ENCODE results near the gene NFIA.

NFIA gene

GRCh38 chr1:61379693-61380092, 297.3 kb downstream of the NFIA start:
- no peak for TF ChIP-seq CTCF (IDR thresholded peaks at IDR 0.05; ENCODE audit: low read depth, low read length)
- DNase-seq (ENCODE audit: low read depth, low spot score) = no peak
- in situ Hi-C loops (cut with HindIII; ENCODE audit: low sequenced_read_pairs) = no loop called here
- H3K4me3 ChIP-seq (ENCODE audit: low read depth, low read length) = no peak overlapping the region

- TF ChIP-seq CTCF (IDR thresholded peaks at IDR 0.05; ENCODE audit: low read depth, low read length) = no peak
- H3K4me3 ChIP-seq (ENCODE audit: low read depth, low read length) = no peak overlapping the region
- in situ Hi-C loops (cut with HindIII; ENCODE audit: low sequenced_read_pairs) = no loop called here
- DNase-seq (ENCODE audit: low read depth, low spot score) = no peak
Observed at GRCh38 chr1:61380561-61380960, 298.2 kb downstream of the NFIA start.

GRCh38 chr1:61386323-61386722, 304.0 kb downstream of the NFIA start:
- H3K4me3 ChIP-seq (ENCODE audit: low read depth, low read length) = no peak overlapping the region
- no peak for TF ChIP-seq CTCF (IDR thresholded peaks at IDR 0.05; ENCODE audit: low read depth, low read length)
- in situ Hi-C loops (cut with HindIII; ENCODE audit: low sequenced_read_pairs) = no loop called here

GRCh38 chr1:61386770-61387169, 304.4 kb downstream of the NFIA start:
- H3K4me3 ChIP-seq (ENCODE audit: low read depth, low read length) = no peak overlapping the region
- no peak for DNase-seq (ENCODE audit: low read depth, low spot score)
- in situ Hi-C loops (cut with HindIII; ENCODE audit: low sequenced_read_pairs) = no loop called here
- no peak for TF ChIP-seq CTCF (IDR thresholded peaks at IDR 0.05; ENCODE audit: low read depth, low read length)

More at GRCh38 chr1:61386323-61386722, 304.0 kb downstream of the NFIA start:
- no peak for DNase-seq (ENCODE audit: low read depth, low spot score)

- no peak for TF ChIP-seq CTCF (IDR thresholded peaks at IDR 0.05; ENCODE audit: low read depth, low read length)
- no peak for DNase-seq (ENCODE audit: low read depth, low spot score)
- H3K4me3 ChIP-seq (ENCODE audit: low read depth, low read length) = no peak overlapping the region
- in situ Hi-C loops (cut with HindIII; ENCODE audit: low sequenced_read_pairs) = no loop called here
Observed at GRCh38 chr1:61387829-61388228, 305.5 kb downstream of the NFIA start.

- DNase-seq (ENCODE audit: low read depth, low spot score) = peak; percentile 81
- no peak for TF ChIP-seq CTCF (IDR thresholded peaks at IDR 0.05; ENCODE audit: low read depth, low read length)
- H3K4me3 ChIP-seq (ENCODE audit: low read depth, low read length) = no peak overlapping the region
- in situ Hi-C loops (cut with HindIII; ENCODE audit: low sequenced_read_pairs) = no loop called here
Observed at GRCh38 chr1:61388566-61388965, 306.2 kb downstream of the NFIA start.

Measured in astrocyte of the spinal cord (primary cell).